ENCODE results near the gene FSTL4.

GRCh38 chr5:133244242-133244641, 368.1 kb downstream of the FSTL4 start:
- peak; percentile 26 for TF ChIP-seq CTCF (IDR thresholded peaks at IDR 0.05; ENCODE audit: low read length)
- TF ChIP-seq EZH2 (optimal IDR thresholded peaks at IDR 0.05; ENCODE audit: low read depth, low read length), result no peak
